Naive B cell (primary cell): ENCODE measurements around the gene PPP5C. TPM values are rescaled to one million over a fixed set of nuclear protein-coding genes. Genes with fewer than 3 reads are reported as not detected.

Experiments used
- ATAC-seq, 2 donors: fragments of 150-1000 bp; cut with Tn5 transposase; 2 replicates each; pipeline ENCODE4 v1.10.0; 2021; ENCODE audit warnings: low read depth in 2 of 2, mild to moderate bottlenecking in 2 of 2, moderate library complexity in 2 of 2
- DNase-seq: peaks from one replicate; pipeline ENCODE4 v3.0.0; 2022
- H3K27ac Mint-ChIP-seq, 6 donors: one replicate each; pipeline ENCODE4 v1.8.0; 2020 to 2022; ENCODE audit warnings: mild to moderate bottlenecking in 6 of 6, mixed read lengths in 6 of 6, moderate library complexity in 5 of 6, inconsistent platforms in 2 of 6
- H3K27me3 Mint-ChIP-seq, 3 donors: one replicate each; pipeline ENCODE4 v1.8.0; 2021 to 2022; ENCODE audit warnings: mixed read lengths in 3 of 3, mild to moderate bottlenecking in 1 of 3
- H3K36me3 Mint-ChIP-seq, 2 donors: one replicate each; pipeline ENCODE4 v1.8.0; 2020 to 2022; ENCODE audit warnings: mixed read lengths in 2 of 2, inconsistent platforms in 1 of 2, mild to moderate bottlenecking in 1 of 2
- H3K4me1 Mint-ChIP-seq, 3 donors: one replicate each; pipeline ENCODE4 v1.8.0; 2020 to 2022; ENCODE audit warnings: mixed read lengths in 3 of 3, inconsistent platforms in 1 of 3, mild to moderate bottlenecking in 1 of 3, moderate library complexity in 1 of 3
- H3K4me3 Mint-ChIP-seq, 8 donors: one replicate each; pipeline ENCODE4 v1.8.0; 2020 to 2022; ENCODE audit warnings: mild to moderate bottlenecking in 8 of 8, mixed read lengths in 8 of 8, moderate library complexity in 8 of 8, inconsistent platforms in 2 of 8
- H3K9me3 Mint-ChIP-seq, 7 donors: one replicate each; pipeline ENCODE4 v1.8.0; 2020 to 2022; ENCODE audit warnings: mixed read lengths in 7 of 7, mild to moderate bottlenecking in 5 of 7, inconsistent platforms in 2 of 7, moderate library complexity in 1 of 7
- polyA plus RNA-seq, 6 donors: library from polyadenylated mRNA; unstranded; fragments of 300-500 nt; fragmentation: Illumina TruSeq; gene quantifications; one replicate each; pipeline ENCODE4 v1.2.3, GENCODE V29; 2021; ENCODE audit warnings: low read depth in 6 of 6

Gene PPP5C
- polyA plus RNA-seq, 6 donors from 2014 or later = 14.5 to 26.6 (median 19.7) TPM

GRCh38 chr19:46356149-46357055 lies 9.5 kb downstream of the PPP5C start:
- H3K4me1 Mint-ChIP-seq = peaks cover 12 to 30% (median 14%) of the 10 kb centered on the region in 3 donors
- H3K9me3 Mint-ChIP-seq = no peaks in the 10 kb centered on the region
- H3K36me3 Mint-ChIP-seq = no peaks in the 10 kb centered on the region
- no peaks in the 10 kb centered on the region for H3K27me3 Mint-ChIP-seq
- ATAC-seq (no peak), DNase-seq (no peak)
- H3K4me3 Mint-ChIP-seq = no peak overlapping the region
- peak overlapping the region in 2 of 6 donors; percentile 30 to 50 for H3K27ac Mint-ChIP-seq

GRCh38 chr19:46357846-46358583 lies 11.1 kb downstream of the PPP5C start:
- H3K27ac Mint-ChIP-seq = peak overlapping the region in 1 of 6 donors; percentile 69
- no peak for ATAC-seq
- no peaks in the 10 kb centered on the region for H3K27me3 Mint-ChIP-seq
- H3K9me3 Mint-ChIP-seq = no peaks in the 10 kb centered on the region
- no peak for DNase-seq
- H3K36me3 Mint-ChIP-seq = no peaks in the 10 kb centered on the region
- H3K4me1 Mint-ChIP-seq = peaks cover 6 to 27% (median 10%) of the 10 kb centered on the region in 3 donors
- no peak overlapping the region for H3K4me3 Mint-ChIP-seq

GRCh38 chr19:46361915-46362314 lies 15.0 kb downstream of the PPP5C start:
- H3K4me3 Mint-ChIP-seq = no peak overlapping the region
- peaks cover 8 to 10% of the 10 kb centered on the region in 2 donors for H3K36me3 Mint-ChIP-seq
- H3K27me3 Mint-ChIP-seq = no peaks in the 10 kb centered on the region
- ATAC-seq (no peak), DNase-seq (no peak)
- peaks cover 9 to 14% (median 11%) of the 10 kb centered on the region in 3 donors for H3K4me1 Mint-ChIP-seq
- no peak overlapping the region for H3K27ac Mint-ChIP-seq
- H3K9me3 Mint-ChIP-seq = no peaks in the 10 kb centered on the region

- Mint-ChIP-seq H3K36me3 (peaks cover 8 to 10% of the 10 kb centered on the region in 2 donors), H3K27me3 (no peaks in the 10 kb centered on the region), H3K4me1 (peaks cover 11 to 19% (median 14%) of the 10 kb centered on the region in 3 donors), H3K27ac (no peak overlapping the region), H3K4me3 (no peak overlapping the region), H3K9me3 (no peaks in the 10 kb centered on the region)
- no peak for ATAC-seq
- DNase-seq = no peak
Observed at GRCh38 chr19:46364359-46364758, 17.5 kb downstream of the PPP5C start.

- peak overlapping the region in 1 of 6 donors; percentile 12 for H3K27ac Mint-ChIP-seq
- H3K27me3 Mint-ChIP-seq = no peaks in the 10 kb centered on the region
Observed at GRCh38 chr19:46365561-46365960, 18.7 kb downstream of the PPP5C start.

GRCh38 chr19:46366620-46367292 lies 19.9 kb downstream of the PPP5C start:
- ATAC-seq (no peak), DNase-seq (no peak)
- peaks cover 14 to 27% (median 19%) of the 10 kb centered on the region in 3 donors for H3K4me1 Mint-ChIP-seq

More at GRCh38 chr19:46365561-46365960, 18.7 kb downstream of the PPP5C start:
- DNase-seq = no peak
- ATAC-seq = no peak
- Mint-ChIP-seq H3K9me3 (no peaks in the 10 kb centered on the region), H3K4me1 (peaks cover 11 to 19% (median 14%) of the 10 kb centered on the region in 3 donors), H3K4me3 (no peak overlapping the region), H3K36me3 (peaks cover 8 to 10% of the 10 kb centered on the region in 2 donors)

GRCh38 chr19:46367426-46367825 lies 20.5 kb downstream of the PPP5C start:
- peaks cover 8 to 10% of the 10 kb centered on the region in 2 donors for H3K36me3 Mint-ChIP-seq
- no peaks in the 10 kb centered on the region for H3K9me3 Mint-ChIP-seq
- H3K4me1 Mint-ChIP-seq = peaks cover 13 to 29% (median 17%) of the 10 kb centered on the region in 3 donors
- DNase-seq (no peak), ATAC-seq (no peak)
- H3K27me3 Mint-ChIP-seq = no peaks in the 10 kb centered on the region
- H3K4me3 Mint-ChIP-seq = no peak overlapping the region
- H3K27ac Mint-ChIP-seq = peak overlapping the region in 2 of 6 donors; percentile 44 to 69

More at GRCh38 chr19:46366620-46367292, 19.9 kb downstream of the PPP5C start:
- no peaks in the 10 kb centered on the region for H3K9me3 Mint-ChIP-seq
- H3K36me3 Mint-ChIP-seq = peaks cover 8 to 10% of the 10 kb centered on the region in 2 donors
- H3K27ac Mint-ChIP-seq = peak overlapping the region in 2 of 6 donors; percentile 76 to 83
- no peak overlapping the region for H3K4me3 Mint-ChIP-seq
- no peaks in the 10 kb centered on the region for H3K27me3 Mint-ChIP-seq

GRCh38 chr19:46368116-46368515 lies 21.2 kb downstream of the PPP5C start:
- DNase-seq = no peak
- Mint-ChIP-seq H3K36me3 (peaks cover 8 to 10% of the 10 kb centered on the region in 2 donors), H3K4me1 (peaks cover 13 to 30% (median 17%) of the 10 kb centered on the region in 3 donors), H3K27me3 (no peaks in the 10 kb centered on the region), H3K4me3 (no peak overlapping the region), H3K27ac (no peak overlapping the region), H3K9me3 (no peaks in the 10 kb centered on the region)
- no peak for ATAC-seq

- Mint-ChIP-seq H3K36me3 (no peaks in the 10 kb centered on the region), H3K27me3 (no peaks in the 10 kb centered on the region), H3K4me1 (peaks cover 8 to 30% (median 13%) of the 10 kb centered on the region in 3 donors), H3K4me3 (no peak overlapping the region), H3K27ac (no peak overlapping the region), H3K9me3 (no peaks in the 10 kb centered on the region)
- no peak for DNase-seq
- no peak for ATAC-seq
Observed at GRCh38 chr19:46369817-46370216, 22.9 kb downstream of the PPP5C start.

- Mint-ChIP-seq H3K36me3 (no peaks in the 10 kb centered on the region), H3K27ac (peak overlapping the region in 1 of 6 donors; percentile 80), H3K4me3 (no peak overlapping the region)
Observed at GRCh38 chr19:46371371-46371901, 24.5 kb downstream of the PPP5C start.

GRCh38 chr19:46372901-46373490 lies 26.1 kb downstream of the PPP5C start:
- Mint-ChIP-seq H3K9me3 (no peaks in the 10 kb centered on the region), H3K27ac (no peak overlapping the region), H3K4me1 (peaks cover 8 to 25% (median 13%) of the 10 kb centered on the region in 3 donors), H3K4me3 (no peak overlapping the region), H3K27me3 (no peaks in the 10 kb centered on the region), H3K36me3 (peaks cover 0 to 11% of the 10 kb centered on the region in 2 donors)
- ATAC-seq (no peak), DNase-seq (no peak)

More at GRCh38 chr19:46371371-46371901, 24.5 kb downstream of the PPP5C start:
- ATAC-seq (no peak), DNase-seq (no peak)
- H3K9me3 Mint-ChIP-seq = no peaks in the 10 kb centered on the region
- peaks cover 8 to 30% (median 13%) of the 10 kb centered on the region in 3 donors for H3K4me1 Mint-ChIP-seq
- no peaks in the 10 kb centered on the region for H3K27me3 Mint-ChIP-seq

- H3K27me3 Mint-ChIP-seq = no peaks in the 10 kb centered on the region
- H3K36me3 Mint-ChIP-seq = peaks cover 0 to 11% of the 10 kb centered on the region in 2 donors
- DNase-seq (no peak), ATAC-seq (no peak)
- no peak overlapping the region for H3K4me3 Mint-ChIP-seq
- H3K4me1 Mint-ChIP-seq = peaks cover 8 to 22% (median 10%) of the 10 kb centered on the region in 3 donors
- peak overlapping the region in 1 of 6 donors; percentile 77 for H3K27ac Mint-ChIP-seq
- H3K9me3 Mint-ChIP-seq = no peaks in the 10 kb centered on the region
Observed at GRCh38 chr19:46373491-46374359, 26.8 kb downstream of the PPP5C start.
